ENCODE measurements around the gene PHF2.
"Not testable (repeated sequence)": the region's sequence is repeated elsewhere in the genome, so short reads cannot be mapped to it uniquely, and the experiment has no call there.

Gene PHF2

DNA sequence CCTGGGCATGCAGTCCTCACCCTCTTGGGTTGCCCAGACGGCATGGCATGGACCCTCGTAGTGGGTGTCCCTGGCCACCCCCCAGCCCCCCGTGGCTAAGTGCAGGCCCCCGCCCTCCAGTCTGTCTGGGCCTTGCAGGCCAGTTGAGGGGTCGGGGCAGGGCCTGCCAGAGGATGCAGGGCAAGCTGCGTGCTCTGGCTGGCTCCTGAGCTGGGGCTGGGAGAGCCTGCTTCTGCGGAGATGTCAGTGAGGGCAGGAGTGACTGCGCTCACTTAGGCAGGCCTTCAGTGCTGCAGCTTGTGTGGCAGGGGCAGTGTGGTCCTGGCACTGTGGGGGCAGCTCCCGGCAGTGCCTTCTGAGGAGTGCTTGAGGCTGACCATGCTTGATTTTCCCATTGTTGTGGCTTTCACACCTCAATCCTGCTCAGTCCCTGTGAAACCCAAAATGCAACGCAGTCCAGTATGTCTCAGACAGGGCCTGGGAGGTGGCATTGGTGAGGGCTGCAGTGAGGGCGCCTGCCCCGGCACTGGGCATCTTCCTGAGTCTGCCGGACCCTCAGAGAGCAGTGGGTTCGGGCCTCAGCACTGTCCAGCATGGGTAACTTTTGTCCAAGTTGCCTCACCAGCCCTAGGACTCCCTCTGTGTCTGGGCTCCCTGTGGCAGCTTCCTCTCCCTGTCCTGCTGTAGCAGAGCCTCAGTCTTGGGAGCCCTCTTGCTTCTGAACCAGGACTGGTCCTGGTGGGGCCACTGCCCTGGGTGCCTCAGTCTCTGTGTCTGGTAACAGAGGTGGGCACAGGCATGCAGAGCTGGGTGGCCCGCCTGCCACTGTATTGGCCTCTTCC is 93.0 kb downstream of the PHF2 start:
- DNase-seq = no peak

DNA sequence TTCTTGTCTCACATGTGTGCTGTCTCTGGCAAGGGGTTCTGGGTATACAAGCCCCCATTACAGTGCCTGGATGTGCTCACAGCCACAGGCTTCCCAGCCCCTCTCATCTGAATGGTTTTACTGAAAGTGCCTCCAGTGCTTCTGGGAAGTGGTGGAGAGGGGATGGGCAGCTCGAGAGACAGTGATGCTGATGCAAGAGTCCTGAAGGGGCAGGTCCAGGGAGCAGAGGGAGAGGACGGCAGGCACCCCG is 93.5 kb downstream of the PHF2 start:
- no peak for DNase-seq

DNA sequence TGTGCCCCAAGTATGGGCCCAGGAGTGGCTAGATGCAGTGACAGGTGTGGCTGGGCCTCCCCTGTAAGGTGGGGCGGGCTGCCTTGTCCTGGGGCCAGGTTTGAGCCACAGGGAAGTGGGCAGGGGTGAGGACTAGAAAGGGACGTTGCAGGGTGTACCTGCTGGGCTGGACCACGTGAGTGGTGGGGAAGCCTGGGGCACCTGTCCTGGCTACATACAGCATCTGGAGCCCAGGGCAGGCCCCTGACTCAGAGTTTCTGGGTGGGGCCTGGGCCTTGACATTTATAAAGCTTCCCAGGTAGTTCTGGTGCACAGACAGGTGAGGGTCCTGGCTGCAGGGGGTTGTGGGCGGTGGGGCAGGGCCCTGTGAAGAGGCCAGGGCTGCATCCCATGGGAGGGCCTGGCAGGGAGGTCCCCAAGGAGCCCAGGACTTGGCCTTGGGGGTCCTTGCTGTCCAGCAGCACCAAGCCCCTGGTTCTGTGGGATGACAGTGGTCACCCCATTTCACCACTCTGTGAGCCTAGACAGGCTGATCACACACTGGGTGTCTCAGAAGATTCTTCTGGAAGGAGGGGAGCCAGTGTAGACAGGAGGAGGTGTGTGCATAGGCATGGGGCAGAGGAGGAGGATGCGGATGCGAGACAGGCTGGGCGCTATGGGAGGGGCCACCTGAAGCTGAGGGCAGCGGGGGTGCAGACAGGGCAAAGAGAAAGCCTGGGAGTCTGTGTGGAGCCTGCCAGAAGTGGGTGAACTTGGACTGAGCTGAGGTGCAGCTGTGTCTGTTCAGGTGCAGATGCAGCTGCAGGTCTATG is 94.0 kb downstream of the PHF2 start:
- no peak for DNase-seq

DNA sequence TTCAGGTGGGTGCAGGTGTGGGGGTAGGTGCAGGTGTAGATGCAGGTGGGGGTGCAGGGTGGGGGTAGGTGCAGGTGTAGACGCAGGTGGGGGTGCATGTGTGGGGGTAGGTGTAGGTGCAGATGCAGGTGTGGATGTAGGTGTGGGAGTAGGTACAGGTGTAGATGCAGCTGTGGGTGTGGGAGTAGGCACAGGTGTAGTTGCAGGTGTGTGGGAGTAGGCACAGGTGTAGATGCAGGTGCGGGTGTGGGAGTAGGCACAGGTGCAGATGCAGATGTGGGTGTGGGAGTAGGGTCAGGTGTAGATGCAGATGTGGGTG is 94.6 kb downstream of the PHF2 start:
- DNase-seq = no peak

DNA sequence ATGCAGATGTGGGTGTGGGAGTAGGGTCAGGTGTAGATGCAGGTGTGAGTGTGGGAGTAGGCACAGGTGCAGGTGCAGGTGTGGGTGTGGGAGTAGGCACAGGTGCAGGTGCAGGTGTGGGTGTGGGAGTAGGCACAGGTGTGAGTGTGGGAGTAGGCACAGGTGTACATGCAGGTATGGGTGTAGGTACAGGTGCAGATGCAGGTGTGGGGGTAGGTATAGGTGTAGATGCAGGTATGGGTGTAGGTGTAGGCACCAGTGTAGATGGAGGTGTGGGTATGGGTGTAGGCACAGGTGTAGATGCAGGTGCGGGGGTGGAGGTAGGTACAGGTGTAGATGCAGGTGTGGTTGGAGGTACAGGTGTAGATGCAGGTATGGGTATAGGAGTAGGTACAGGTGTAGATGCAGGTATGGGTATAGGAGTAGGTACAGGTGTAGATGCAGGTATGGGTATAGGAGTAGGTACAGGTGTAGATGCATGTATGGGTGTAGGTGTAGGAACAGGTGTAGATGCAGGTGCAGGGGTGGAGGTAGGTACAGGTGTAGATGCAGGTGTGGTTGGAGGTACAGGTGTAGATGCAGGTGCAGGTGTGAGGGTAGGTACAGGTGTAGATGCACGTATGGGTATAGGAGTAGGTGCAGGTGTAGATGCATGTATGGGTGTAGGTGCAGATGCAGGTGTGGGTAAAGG is 96.1 kb downstream of the PHF2 start:
- DNase-seq = not testable (repeated sequence)

DNA sequence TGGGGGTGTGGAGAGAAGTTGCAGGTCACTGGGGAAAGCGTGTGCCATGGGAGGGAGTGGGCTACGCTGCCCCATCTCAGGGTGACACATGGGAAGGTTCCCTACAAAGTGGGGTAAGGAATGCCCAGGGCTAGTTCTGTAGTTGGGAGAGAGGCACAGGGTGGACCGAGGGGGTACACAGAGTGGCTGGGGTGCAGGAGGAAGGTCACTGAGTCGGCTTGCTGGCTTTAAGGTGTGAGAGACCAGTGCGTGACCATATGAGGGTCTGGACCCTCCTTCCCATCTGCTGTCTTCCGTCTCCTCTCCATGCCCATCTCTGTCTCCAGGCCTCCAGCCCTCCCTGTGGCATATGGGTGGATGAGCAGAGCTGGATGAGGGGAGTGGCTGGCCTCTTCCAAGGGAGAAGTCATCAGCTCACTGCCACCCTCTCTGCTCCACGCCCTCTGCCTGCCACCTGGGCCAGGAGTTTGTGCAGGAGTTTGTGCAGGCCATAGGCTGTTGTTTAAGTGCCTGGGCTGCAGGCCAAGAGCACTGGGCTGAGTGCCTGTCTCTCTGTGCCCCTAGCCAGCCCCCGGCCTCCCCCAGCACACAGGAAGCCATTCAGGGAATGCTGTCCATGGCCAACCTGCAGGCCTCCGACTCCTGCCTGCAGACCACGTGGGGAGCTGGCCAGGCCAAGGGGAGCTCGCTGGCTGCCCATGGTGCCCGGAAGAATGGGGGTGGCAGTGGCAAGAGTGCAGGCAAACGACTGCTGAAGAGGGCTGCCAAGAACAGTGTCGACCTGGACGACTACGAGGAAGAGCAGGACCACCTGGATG is 96.8 kb downstream of the PHF2 start:
- DNase-seq = peak in 1 of 2 experiments; percentile 42

DNA sequence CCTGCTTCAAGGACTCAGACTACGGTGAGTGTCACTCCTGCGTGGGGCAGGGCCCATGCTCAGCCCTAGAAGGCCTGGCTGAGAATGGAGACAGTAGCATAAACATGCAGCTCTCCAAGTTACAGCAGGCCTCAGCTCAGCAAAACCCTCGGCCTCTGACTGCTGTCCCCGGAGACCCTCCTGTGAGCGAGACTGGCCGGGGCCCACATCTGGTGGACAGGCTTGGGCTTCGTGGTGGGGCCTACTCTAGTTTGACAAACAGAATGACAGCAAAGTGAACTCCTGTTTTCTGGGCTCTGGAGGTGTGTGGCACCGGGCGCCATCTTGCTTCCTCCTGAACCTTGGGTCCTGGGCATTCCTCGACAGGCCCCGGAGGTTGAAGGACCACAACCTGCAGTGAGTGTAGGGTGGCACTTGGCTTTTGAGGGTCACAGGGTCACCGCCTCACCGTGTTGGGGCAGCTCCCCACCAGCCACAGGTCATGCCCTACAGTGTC is 97.5 kb downstream of the PHF2 start:
- DNase-seq = no peak

DNA sequence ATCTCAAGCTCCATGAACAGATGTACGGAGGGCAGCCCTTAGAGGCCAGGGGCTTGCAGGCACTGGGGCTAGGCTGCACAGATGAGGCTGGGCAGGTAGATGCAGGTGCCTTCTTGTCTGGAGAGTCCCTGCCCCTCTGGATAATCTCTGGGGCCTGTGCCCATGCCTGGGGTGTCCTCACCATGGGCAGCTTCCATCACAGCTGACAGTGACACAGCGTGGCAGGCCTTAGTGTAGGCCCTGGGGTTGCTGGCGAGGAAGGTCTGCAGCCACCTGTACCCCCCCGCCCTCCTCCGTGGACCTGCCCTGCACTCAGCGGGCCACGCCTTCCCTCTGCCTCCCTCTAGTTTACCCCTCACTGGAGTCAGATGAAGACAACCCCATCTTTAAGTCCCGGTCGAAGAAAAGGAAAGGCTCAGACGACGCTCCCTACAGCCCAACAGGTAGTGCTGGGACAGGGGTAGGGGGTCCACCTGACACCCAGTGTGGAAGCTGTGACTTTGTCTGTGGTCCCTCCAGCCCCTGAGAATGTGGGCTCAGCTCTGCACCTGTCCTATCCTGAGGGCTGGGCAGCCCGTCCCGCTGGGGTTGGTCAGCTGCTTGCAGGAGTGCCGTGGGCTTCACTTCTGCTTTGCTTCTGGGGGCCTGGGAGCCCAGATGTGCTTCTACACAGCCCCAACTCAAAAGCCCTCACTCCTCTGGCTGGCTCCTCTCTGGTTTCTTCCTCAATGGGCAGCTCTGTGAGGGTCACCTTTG is 98.4 kb downstream of the PHF2 start:
- no peak for DNase-seq

DNA sequence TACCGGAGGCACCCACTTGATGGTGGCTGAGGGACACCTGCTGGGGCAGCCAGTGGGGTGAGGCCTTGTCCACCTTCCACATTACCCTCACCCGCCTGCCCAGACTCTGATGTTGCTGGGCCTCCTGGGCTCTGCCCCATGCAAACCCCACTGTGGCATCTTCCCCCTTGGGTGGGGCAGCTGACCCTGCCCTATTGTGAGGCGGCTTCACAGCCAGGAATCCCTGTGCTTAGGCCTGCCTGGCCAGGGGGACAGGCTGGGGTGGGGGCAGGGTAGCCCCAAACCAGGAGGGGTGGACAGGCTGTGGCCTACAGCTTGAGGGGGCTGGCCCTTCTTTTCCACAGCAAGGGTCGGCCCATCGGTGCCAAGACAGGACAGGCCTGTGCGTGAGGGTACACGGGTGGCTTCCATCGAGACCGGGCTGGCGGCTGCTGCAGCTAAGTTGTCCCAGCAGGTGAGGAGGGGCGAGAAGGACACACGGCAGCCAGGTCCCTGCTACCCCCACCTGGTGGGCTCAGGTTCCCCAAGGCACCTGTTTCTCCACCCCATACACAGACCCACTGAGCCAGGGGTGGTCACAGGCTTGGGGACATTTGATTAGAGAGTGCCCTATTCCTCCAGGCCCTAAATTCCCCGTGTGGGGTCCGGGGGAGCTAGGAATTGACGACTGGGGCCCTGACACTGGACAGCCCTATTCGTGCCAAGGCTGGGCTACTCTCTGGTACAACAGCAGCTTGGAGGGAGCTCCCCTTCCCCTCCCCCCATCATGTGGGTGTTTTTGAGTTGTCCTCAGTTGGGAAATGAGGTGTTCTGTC is 99.2 kb downstream of the PHF2 start:
- DNase-seq = no peak

DNA sequence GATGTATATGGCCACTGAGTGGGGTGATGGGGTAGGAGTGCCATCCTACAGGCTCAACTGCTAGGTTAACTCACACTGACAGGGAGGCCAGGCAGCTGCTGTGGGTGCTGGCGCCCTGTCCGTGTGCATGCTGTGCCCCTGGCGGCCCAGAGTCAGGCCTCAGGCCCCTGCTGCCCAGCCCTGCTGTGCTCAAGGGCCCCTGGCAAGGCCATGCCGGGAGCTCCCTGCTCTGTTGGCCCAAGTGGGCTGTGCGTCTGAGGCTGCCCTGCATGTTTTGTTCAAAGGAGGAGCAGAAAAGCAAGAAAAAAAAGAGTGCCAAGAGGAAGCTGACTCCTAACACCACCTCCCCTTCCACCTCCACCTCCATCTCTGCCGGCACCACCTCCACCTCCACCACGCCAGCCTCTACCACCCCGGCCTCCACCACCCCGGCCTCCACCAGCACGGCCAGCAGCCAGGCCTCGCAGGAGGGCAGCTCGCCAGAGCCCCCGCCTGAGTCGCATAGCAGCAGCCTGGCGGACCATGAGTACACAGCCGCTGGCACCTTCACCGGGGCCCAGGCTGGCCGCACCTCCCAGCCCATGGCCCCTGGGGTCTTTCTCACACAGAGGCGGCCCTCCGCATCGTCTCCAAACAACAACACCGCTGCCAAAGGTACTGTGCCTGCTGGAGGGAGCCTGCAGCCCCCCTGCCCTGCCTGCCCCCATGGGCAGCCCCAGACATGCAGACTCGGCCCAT is 100.1 kb downstream of the PHF2 start:
- no peak for DNase-seq

DNA sequence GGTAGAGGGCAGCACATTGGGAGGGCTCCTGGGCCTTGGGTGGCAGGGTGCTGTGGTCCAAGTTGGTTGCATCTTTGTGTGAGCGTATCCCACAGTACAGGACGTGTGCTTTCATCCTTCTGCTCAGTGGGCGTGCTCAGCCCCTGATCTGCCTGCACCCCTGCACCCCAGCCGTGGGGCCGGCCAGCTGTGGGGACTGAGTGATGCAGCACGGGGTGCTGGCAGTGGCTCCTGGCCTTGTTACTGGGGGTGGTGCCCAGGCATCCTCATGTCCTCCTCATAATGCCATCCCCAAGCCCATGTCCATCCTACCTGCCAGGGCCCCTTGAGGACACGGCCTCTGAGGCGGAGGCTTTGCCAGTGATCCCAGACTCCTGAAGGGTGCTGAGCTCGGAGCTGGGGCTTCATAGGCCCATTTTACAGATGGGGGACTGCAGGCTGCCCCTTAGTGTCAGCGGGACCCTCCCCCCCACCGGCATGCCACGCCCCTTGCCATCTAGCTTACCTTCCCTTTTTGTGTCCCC is 100.7 kb downstream of the PHF2 start:
- no peak for DNase-seq

DNA sequence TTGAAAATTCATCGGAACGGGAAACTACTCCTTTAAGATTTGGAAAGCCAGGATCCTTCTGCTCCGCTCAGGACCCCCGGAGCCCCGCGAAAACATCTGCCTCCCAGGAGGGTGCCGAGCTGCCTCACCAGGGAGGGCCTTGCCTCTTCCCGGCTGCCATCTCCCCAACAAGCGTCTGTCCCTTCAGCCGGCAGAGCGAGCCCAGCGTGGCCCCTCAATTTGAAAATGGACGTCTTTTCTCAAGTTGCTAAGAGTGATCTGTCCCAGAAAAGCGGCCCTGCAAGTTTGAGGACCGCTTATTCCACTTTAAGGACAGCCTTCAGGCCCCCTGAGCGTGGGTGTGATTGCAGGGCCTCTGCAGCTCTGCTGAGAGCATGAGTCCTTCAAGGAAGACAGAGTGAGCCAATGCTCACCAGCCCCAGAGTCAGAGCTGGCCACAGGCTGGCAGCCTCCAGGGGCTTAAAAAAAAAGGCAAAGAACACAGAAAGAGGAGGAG is 101.3 kb downstream of the PHF2 start:
- DNase-seq = no peak

DNA sequence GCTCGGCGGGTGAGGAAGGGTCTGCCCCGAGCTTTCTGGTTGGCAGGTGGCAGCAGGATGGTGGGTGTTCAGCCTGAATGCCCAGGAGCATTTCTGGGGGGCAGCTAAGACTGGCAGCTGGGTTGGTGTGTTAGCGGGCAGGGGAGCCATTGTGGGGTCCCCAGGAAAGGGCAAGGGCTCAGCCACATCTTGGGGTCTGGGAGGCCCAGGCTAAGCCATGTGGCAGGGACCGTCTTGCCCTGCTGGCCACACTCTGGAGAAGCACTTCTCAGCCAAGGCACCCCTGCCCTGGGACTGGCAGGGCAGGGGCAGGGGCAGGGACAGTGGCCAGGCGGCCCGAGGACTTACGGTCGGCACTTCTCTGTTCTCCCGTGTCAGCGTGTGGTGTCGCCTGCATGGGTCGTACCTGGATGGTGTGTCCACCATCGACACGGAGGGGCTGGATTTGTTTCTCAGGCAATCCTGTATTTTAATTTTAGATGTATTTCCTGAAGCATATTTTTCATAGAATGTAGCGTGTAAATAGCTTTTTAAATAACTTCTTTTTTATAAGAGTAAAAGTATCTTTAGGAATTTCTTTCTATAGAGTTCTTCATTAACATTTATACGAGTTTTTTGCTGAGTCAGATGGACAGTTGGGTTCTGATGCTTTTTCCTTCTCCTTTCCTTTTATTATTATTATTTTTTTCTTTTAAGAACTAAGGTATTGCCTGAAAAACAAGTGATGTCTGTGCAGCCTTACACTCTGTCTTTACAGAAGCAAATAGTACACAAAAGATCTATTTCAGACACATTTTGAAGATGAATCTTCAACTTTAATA is 102.0 kb downstream of the PHF2 start:
- no peak for DNase-seq

DNA sequence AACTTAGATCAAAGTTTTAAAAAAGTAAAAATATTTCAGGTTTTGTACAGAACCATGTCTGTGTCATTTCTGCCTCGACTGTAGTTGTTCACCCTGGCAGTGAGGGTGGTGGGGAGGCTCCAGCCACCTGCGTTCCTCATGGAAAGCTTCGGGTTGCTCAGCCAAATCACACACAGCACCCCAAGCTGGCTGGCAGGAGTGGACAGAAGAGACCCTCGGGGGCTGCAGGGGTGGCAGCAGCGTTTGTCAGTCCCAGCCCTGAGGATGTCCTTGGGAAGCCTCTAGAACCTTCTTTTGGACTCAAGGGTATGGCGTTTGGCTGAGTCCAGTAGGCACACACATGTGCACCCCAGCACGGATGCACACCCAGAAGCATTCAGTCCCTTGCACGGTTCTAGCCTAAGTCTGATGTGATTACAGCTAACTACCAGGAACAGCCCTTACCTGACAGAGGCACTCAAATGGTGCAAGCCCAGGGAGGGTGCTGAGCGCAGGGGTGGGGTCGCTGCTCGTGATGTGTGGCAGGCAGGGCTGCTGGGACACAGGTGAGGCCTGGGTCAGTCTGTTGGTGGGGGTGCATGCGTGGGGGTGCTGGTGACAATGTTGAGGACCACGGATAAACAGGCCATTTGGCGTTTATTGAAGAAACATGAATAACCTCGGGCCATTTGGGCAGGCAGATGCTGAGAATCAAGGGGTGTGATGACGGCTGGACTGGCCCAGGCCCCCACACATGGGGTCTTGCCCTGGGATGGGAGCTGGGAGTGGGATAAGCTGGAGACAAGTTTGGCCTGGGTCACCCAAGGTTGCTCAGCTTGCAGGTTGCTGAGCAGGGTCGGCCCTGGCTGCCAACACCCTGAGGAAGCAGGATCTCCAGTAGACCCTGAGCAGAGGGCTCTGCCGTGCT is 103.4 kb downstream of the PHF2 start:
- no peak for DNase-seq

DNA sequence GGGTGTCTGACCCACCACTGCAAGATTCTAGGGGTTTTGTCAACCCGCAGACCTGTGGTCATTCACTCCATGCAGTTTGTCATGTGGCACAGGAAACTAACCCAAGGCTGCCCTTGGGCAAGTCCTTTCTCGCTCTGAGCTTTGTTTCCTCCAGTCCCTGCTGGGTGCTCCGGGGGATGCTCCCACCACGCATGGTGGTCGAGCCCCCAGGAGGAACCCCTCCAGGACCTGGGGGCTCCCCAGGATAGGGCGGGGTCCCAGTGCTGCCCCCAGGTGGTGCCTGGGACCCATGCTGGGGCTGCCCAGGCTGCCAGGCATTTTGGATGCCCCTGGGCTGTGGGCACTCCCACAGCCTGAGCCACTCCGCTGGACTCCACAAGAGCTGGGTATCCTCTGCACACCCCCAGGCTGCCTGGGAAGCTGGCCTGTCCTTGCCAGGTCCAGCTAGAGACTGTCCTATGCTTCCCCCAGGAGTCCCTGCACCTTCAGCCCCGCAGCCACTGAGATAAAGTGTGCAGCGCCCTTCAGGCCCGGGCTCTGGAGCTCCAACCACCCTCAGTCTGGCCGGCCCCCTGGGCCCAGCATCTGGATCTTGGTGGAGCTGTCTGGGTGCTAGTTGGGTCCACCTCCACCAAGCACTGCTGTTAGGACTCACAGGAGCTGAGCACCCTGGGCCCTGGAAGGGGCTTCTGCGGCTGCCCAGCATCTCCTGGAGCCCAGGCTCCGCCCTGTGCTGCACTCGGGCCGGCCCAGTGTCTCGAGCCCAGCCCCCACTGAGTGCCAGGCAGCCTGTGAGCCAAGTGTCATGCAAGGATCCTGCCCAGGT is 104.3 kb downstream of the PHF2 start:
- no peak for DNase-seq

DNA sequence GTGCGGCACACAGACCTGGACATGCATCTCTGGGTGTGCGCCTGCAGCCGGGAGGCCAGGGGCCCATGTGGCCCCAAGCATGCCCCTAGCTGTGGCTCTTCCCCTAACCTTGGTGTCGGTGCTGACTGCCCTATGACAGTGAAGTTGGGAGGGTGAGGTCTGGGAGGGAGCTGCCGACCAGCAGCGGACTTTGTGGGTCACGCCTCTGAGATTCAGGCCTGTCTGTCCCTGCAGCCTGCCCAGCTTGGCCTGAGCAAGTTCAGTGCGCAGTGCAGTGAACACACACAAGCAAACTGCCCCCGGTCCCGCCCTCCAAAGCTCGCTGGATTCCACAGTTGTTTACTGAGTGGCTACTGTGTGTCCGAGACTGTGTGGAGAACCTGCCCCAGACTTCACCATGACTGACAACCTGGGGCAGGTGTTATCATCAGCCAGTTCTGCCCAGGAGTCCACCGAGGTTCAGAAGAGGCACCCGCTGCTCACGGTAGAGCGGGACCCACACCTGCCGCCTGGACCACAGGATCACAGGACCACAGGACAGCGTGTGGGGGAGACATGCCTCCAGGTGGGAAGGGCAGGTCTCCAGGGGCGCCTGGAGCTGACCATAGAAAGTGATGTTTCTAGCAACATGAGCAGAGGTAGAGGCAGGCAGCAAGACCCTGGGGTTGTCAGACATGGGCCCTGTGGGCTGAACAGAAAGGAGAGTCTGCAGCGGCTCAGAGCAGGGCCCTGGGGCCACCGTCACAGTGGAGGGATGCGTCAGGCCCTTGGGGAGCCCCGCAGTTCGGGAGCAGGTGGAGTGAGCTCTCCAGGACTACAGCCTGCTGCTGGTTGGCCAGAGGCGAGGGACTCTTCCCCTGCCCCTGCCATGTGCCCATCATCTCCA is 105.1 kb downstream of the PHF2 start:
- no peak for DNase-seq
